Central memory CD8-positive, alpha-beta T cell (primary cell): ENCODE measurements around the gene CLDN19.
"Not testable (repeated sequence)": the region's sequence is repeated elsewhere in the genome, so short reads cannot be mapped to it uniquely, and the experiment has no call there.

Experiments
- ATAC-seq: fragments of 150-1000 bp; cut with Tn5 transposase; replicated peaks from 2 replicates; pipeline ENCODE4 v1.10.0; 2022; ENCODE audit warnings: mild to moderate bottlenecking, moderate FRiP score, moderate number of reproducible peaks; ENCODE audit not compliant: poor library complexity, severe bottlenecking; ENCODE audit errors: extremely low read depth
- DNase-seq, 2 donors: peaks; one replicate each; pipeline ENCODE4 v3.0.0; 2021; ENCODE audit warnings: low spot score in 2 of 2
- H3K27ac Mint-ChIP-seq: one replicate; pipeline ENCODE4 v1.8.0; 2022; ENCODE audit warnings: low read depth, mild to moderate bottlenecking, moderate library complexity, mixed read lengths
- H3K27me3 Mint-ChIP-seq: one replicate; pipeline ENCODE4 v1.8.0; 2022; ENCODE audit warnings: mixed read lengths
- H3K36me3 Mint-ChIP-seq: one replicate; pipeline ENCODE4 v1.8.0; 2022; ENCODE audit warnings: mild to moderate bottlenecking, moderate library complexity, mixed read lengths; ENCODE audit not compliant: insufficient read depth
- H3K4me1 Mint-ChIP-seq: one replicate; pipeline ENCODE4 v1.8.0; 2022; ENCODE audit warnings: mixed read lengths
- H3K4me3 Mint-ChIP-seq: one replicate; pipeline ENCODE4 v1.8.0; 2022; ENCODE audit warnings: mild to moderate bottlenecking, moderate library complexity, mixed read lengths
- H3K9me3 Mint-ChIP-seq: one replicate; pipeline ENCODE4 v1.8.0; 2022; ENCODE audit warnings: mixed read lengths

CLDN19 gene

DNA sequence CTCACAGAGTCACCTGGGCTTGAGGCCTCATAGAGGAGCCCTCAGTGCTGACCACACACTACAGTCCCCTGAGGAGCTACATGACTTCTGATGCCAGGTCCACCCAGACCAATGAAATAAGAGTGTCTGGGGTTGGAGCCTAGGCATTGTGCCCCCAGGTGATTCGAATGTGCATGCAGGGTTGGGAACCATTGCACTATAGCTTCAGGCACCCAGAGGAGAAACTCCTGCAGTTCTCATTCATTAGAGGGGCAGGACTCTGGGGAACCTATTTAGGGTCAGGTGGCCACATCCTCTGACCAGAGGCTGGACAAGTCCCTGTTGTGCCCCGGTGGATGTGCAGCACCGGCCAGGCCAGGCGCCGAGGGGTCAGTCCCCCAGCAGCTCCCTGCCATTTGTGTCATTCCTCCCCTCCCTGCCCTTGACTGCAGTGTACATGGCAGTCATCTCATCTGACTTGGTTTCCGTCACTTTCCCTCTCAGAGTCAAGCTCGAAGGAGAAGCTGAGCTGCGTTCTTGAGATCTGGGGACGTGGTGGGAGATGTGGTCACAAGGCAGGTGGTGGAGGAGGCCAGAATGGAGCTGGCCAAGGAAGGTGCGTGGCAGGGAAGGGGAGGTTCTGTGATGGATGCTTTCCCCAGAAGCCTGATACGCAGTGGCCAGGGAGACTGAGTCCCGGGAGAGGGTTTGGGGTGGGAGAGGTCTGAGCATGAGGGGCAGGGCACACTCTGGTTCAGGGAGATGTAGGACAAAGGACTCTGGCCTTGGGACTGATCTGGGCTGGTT is 6.4 kb downstream of the CLDN19 start:
- no peaks in the 10 kb centered on the region for H3K9me3 Mint-ChIP-seq
- ATAC-seq (no peak), DNase-seq (no peak)
- H3K27ac Mint-ChIP-seq: no peak overlapping the region
- no peak overlapping the region for H3K4me3 Mint-ChIP-seq
- H3K4me1 Mint-ChIP-seq: peaks cover 6% of the 10 kb centered on the region
- no peaks in the 10 kb centered on the region for H3K27me3 Mint-ChIP-seq
- no peaks in the 10 kb centered on the region for H3K36me3 Mint-ChIP-seq

DNA sequence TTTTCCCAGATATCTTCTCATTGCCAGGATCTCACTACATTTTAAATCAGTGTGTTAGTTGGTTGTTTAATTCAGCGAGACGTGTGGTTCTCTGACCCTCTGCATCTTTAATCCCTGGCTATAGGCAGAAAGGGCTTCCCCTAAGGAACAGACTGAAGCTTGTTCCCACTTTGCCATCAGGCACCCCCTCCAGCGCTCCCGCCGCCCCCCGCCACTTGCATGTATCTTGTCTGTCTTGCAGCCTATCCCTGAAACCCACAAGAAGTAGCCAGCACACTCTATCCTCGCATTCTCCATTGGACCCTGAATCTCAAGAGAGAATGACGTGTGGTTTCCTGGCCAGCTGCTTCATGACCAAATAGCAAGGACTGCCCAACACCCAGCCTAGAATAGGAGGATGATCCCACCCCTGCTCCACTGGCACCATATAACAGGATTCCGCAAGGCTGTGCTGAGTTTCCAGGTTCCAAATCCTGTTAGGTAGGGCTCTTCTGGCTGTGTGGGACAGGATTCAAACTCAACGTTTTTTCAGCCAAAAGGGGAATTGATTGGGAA is 7.8 kb downstream of the CLDN19 start:
- H3K4me1 Mint-ChIP-seq: peaks cover 4% of the 10 kb centered on the region
- DNase-seq (no peak), ATAC-seq (no peak)
- H3K36me3 Mint-ChIP-seq: no peaks in the 10 kb centered on the region
- H3K27ac Mint-ChIP-seq: no peak overlapping the region
- no peaks in the 10 kb centered on the region for H3K9me3 Mint-ChIP-seq
- no peaks in the 10 kb centered on the region for H3K27me3 Mint-ChIP-seq
- no peak overlapping the region for H3K4me3 Mint-ChIP-seq

GRCh38 chr1:42731585-42731984 is 8.5 kb downstream of the CLDN19 start:
- H3K36me3 Mint-ChIP-seq: no peaks in the 10 kb centered on the region
- H3K27ac Mint-ChIP-seq: no peak overlapping the region
- no peaks in the 10 kb centered on the region for H3K4me1 Mint-ChIP-seq
- no peak for DNase-seq
- H3K27me3 Mint-ChIP-seq: no peaks in the 10 kb centered on the region
- ATAC-seq: no peak
- no peaks in the 10 kb centered on the region for H3K9me3 Mint-ChIP-seq
- no peak overlapping the region for H3K4me3 Mint-ChIP-seq

DNA sequence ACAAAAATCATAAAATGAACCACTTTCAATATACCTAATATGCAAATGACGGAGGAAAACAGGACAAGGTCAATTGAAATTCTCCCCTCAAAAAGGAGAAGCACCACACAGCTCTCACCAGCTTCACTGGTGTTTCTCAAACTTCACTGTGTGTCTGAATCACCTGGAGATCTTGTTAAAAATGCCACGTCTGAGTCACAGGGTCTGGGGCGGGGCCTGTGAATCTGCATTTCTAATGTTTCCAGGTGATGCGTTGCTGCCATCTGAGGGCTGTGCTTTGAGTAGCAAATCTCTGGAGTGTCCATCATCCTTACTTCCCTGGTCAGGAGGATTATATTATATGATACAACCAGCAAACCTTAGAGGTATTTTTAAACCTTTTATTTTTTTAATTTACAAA is 9.0 kb downstream of the CLDN19 start:
- ATAC-seq: no peak
- DNase-seq: no peak
- Mint-ChIP-seq H3K36me3 (no peaks in the 10 kb centered on the region), H3K27ac (no peak overlapping the region), H3K9me3 (no peaks in the 10 kb centered on the region), H3K4me1 (no peaks in the 10 kb centered on the region), H3K27me3 (no peaks in the 10 kb centered on the region), H3K4me3 (no peak overlapping the region)

DNA sequence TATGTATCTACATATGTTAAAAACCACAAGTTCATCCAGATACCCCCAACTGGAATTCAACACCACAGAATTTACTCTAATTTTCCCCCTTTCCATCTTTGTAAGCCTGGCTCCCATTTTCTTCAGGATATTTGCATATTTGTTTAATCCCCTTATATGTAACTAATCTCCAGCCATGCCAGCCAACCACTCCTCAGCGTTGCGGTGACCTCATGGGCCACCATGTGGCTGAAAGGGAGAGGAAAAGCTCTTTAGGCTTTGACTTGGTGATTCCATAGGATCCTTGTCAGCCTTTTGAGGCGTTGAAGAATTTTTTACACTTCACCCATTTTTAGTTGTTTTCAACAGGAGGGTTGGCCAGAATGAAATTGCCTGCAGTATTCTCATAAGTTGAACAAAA is 10.0 kb downstream of the CLDN19 start:
- no peak for DNase-seq
- no peaks in the 10 kb centered on the region for H3K9me3 Mint-ChIP-seq
- no peaks in the 10 kb centered on the region for H3K4me1 Mint-ChIP-seq
- H3K27ac Mint-ChIP-seq: no peak overlapping the region
- no peak for ATAC-seq
- H3K27me3 Mint-ChIP-seq: no peaks in the 10 kb centered on the region
- no peaks in the 10 kb centered on the region for H3K36me3 Mint-ChIP-seq
- H3K4me3 Mint-ChIP-seq: no peak overlapping the region

GRCh38 chr1:42725820-42726219 is 14.2 kb downstream of the CLDN19 start:
- not testable (repeated sequence) for H3K4me3 Mint-ChIP-seq, DNase-seq

DNA sequence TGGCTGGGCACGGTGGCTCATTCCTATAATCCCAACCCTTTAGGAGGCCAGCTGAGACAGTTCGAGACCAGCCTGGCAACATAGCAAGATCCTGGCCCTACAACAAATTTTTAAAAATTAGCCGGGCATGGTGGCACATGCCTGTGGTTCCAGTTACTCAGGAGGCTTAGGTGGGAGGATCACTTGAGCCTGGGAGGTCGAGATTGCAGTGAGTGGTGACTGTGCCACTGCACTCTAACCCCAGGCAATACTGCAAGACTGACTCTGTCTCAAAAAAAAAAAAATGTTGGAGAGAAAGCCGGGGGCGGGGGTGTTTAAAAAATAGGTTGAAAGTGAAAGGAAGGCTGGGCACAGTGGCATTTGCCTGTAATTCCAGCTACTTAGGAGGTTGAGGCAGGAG is 16.5 kb downstream of the CLDN19 start:
- no peak for ATAC-seq
- H3K27ac Mint-ChIP-seq: no peak overlapping the region
- H3K27me3 Mint-ChIP-seq: no peaks in the 10 kb centered on the region
- no peaks in the 10 kb centered on the region for H3K4me1 Mint-ChIP-seq
- peaks cover 2% of the 10 kb centered on the region for H3K36me3 Mint-ChIP-seq
- H3K9me3 Mint-ChIP-seq: no peaks in the 10 kb centered on the region
- DNase-seq: no peak
- no peak overlapping the region for H3K4me3 Mint-ChIP-seq

More at GRCh38 chr1:42725820-42726219, 14.2 kb downstream of the CLDN19 start:
- not testable (repeated sequence) for H3K27ac Mint-ChIP-seq, ATAC-seq, H3K36me3 Mint-ChIP-seq, H3K9me3 Mint-ChIP-seq, H3K4me1 Mint-ChIP-seq, H3K27me3 Mint-ChIP-seq

DNA sequence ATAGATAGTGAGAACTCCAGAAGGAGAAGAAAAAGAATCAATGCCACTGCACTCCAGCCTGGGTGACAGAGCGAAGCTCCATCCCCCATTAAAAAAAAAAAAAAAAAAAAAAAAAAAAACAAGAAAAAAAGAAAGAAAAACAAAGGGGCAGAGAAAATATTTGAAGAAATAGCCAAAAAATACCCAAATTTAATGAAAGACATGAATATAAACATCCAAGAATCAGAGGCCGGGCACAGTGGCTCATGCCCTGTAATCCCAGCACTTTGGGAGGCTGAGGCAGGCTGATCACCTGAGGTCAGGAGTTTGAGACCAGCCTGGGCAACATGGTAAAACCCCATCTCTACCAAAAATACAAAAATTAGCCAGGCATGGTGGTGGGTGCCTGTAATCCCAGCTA is 17.6 kb downstream of the CLDN19 start:
- not testable (repeated sequence) for H3K4me1 Mint-ChIP-seq, ATAC-seq

GRCh38 chr1:42721926-42722325 is 18.1 kb downstream of the CLDN19 start:
- no peak for ATAC-seq
- DNase-seq: no peak
- Mint-ChIP-seq H3K27me3 (no peaks in the 10 kb centered on the region), H3K27ac (no peak overlapping the region), H3K4me1 (no peaks in the 10 kb centered on the region), H3K9me3 (no peaks in the 10 kb centered on the region), H3K4me3 (no peak overlapping the region), H3K36me3 (peaks cover 6% of the 10 kb centered on the region)

More for the DNA sequence above, 17.6 kb downstream of the CLDN19 start:
- not testable (repeated sequence) for H3K4me3 Mint-ChIP-seq, H3K9me3 Mint-ChIP-seq, H3K36me3 Mint-ChIP-seq, DNase-seq, H3K27me3 Mint-ChIP-seq, H3K27ac Mint-ChIP-seq

DNA sequence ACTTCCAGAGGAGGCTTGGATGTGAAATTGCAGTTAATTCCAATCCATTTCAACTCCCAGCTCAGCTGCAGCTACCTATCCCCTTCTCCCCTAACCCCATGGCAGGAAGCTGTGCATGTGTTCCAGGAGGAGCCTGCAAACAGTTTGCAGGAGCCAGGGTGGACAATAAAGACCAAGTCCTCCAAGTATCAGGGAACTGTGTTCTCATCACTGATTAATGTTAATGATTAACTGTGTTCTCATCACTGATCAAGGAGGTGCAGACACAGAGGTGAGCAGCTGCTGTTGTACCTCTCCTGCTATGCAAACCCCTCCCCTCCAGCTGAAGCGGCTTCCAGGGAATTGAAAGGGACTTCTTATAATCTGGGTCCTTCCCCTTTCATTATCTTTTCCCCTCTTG is 19.2 kb downstream of the CLDN19 start:
- ATAC-seq (no peak), DNase-seq (no peak)
- Mint-ChIP-seq H3K27ac (no peak overlapping the region), H3K27me3 (no peaks in the 10 kb centered on the region), H3K9me3 (no peaks in the 10 kb centered on the region), H3K4me3 (no peak overlapping the region), H3K36me3 (peaks cover 6% of the 10 kb centered on the region), H3K4me1 (peaks cover 5% of the 10 kb centered on the region)

DNA sequence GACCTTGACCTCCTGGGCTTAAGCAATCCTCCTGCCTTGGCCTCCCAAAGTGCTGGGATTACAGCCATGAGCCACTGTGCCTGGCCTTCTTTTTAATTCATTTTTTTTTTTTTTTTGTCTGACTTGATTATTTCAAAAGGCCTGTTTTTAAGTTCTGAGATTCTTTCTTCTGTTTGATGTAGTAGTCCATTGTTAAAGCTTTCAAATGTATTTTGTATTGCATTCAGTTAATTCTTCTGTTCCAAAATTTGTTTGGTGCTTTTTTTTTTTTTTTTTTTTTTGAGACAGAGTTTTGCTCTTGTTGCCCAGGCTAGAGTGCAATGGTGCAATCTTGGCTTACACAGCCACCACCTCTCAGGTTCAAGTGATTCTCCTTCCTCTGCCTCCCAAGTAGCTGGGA is 25.6 kb downstream of the CLDN19 start:
- H3K4me1 Mint-ChIP-seq, H3K27ac Mint-ChIP-seq, ATAC-seq, DNase-seq, H3K27me3 Mint-ChIP-seq, H3K4me3 Mint-ChIP-seq: not testable (repeated sequence)
- H3K36me3 Mint-ChIP-seq: peaks cover 13% of the 10 kb centered on the region
- peaks cover 12% of the 10 kb centered on the region for H3K9me3 Mint-ChIP-seq

DNA sequence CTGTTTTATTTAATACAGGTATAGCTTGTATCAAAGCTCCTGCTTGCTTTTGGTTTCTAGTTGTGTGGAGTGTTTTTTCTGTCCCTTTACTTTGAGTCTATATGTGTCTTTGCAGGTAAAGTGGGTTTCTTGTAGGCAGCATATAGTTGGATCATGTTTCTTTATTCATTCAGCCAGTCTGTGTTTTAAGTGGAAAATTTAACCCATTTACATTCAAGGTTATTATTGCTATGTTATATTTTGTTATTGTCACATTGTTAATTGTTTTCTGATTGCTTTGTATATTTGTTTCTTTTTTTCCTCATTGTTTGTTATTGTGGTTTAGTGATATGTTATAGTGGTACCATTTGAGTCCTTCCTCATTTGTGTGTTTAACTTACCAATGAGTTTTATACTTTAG is 26.7 kb downstream of the CLDN19 start:
- Mint-ChIP-seq H3K27me3 (no peaks in the 10 kb centered on the region), H3K4me1 (peaks cover 5% of the 10 kb centered on the region), H3K4me3 (no peak overlapping the region), H3K27ac (no peak overlapping the region), H3K36me3 (peaks cover 11% of the 10 kb centered on the region), H3K9me3 (peaks cover 12% of the 10 kb centered on the region)
- DNase-seq: no peak
- ATAC-seq: no peak

GRCh38 chr1:42712808-42713207 is 27.2 kb downstream of the CLDN19 start:
- H3K36me3 Mint-ChIP-seq, H3K4me1 Mint-ChIP-seq, DNase-seq, ATAC-seq, H3K27me3 Mint-ChIP-seq, H3K27ac Mint-ChIP-seq, H3K4me3 Mint-ChIP-seq: not testable (repeated sequence)
- peaks cover 12% of the 10 kb centered on the region for H3K9me3 Mint-ChIP-seq
